ENCODE data around the gene KLHL6. TPM values are rescaled to one million over a fixed set of nuclear protein-coding genes. Genes with fewer than 3 reads are reported as not detected.
"Not testable (repeated sequence)": the region's sequence is repeated elsewhere in the genome, so short reads cannot be mapped to it uniquely, and the experiment has no call there.

KLHL6 gene
- total RNA-seq, 2 experiments from 2014 or later, result 32.4 to 32.6 TPM

DNA sequence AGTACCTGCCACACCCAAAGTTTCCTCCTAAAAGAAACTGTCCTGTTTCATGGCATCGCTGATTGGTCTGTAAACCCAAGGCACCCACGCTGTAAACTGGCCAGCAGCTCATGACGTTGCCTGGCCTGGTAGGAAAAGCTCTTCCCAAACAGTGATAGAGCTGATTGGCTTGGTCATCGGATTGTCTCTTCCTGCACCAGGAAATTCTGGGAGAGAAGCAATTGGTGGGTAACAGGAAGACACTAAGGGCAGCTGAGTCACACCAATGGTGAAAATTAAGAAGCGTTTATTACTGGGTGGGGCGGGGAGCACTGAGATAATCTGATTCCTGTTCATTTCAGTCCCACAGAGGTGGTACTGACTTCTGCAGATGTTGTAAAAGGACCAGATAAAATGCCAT is 31.0 kb downstream of the KLHL6 start:
- DNase-seq (no peak), ATAC-seq (no peak)
- CTCF ChIA-PET, result no interaction called here
- H3K4me3 Mint-ChIP-seq, result no peak overlapping the region
- TF ChIP-seq, protein P1, sequence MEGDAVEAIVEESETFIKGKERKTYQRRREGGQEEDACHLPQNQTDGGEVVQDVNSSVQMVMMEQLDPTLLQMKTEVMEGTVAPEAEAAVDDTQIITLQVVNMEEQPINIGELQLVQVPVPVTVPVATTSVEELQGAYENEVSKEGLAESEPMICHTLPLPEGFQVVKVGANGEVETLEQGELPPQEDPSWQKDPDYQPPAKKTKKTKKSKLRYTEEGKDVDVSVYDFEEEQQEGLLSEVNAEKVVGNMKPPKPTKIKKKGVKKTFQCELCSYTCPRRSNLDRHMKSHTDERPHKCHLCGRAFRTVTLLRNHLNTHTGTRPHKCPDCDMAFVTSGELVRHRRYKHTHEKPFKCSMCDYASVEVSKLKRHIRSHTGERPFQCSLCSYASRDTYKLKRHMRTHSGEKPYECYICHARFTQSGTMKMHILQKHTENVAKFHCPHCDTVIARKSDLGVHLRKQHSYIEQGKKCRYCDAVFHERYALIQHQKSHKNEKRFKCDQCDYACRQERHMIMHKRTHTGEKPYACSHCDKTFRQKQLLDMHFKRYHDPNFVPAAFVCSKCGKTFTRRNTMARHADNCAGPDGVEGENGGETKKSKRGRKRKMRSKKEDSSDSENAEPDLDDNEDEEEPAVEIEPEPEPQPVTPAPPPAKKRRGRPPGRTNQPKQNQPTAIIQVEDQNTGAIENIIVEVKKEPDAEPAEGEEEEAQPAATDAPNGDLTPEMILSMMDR (IDR thresholded peaks at IDR 0.05), result no peak
- no peak overlapping the region for H3K27ac Mint-ChIP-seq
- POLR2A ChIA-PET, result no interaction called here
- peaks cover 36% of the 10 kb centered on the region for H3K4me1 Mint-ChIP-seq (ENCODE audit: low read depth)
- H3K9me3 Mint-ChIP-seq, result peaks cover 1% of the 10 kb centered on the region
- peaks cover 52% of the 10 kb centered on the region for H3K36me3 Mint-ChIP-seq (ENCODE audit: low read depth)
- no peaks in the 10 kb centered on the region for H3K27me3 Mint-ChIP-seq
- intact Hi-C loops (cut with micrococcal nuclease), result no loop called here

- H3K36me3 Mint-ChIP-seq (ENCODE audit: low read depth), result peaks cover 40% of the 10 kb centered on the region
- H3K4me3 Mint-ChIP-seq, result not testable (repeated sequence)
These were observed 34.6 kb downstream of the KLHL6 start for GRCh38 chr3:183520741-183521556.

DNA sequence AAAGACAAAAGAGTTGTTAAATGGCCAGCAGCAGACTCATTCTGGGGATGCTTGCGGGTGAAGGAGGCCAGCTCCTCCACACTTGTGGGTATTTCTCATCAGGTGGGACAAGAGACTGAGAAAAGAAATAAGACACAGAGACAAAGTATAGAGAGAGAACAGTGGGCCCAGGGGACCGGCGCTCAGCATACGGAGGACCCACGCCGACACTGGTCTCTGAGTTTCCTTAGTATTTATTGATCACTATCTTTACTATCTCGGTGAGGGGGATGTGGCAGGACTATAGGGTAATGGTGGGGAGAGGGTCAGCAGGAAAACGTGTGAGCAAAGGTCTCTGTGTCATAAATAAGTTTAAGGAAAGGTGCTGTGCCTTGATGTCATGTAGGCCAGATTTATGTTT is 35.2 kb downstream of the KLHL6 start:
- ATAC-seq; H3K9me3 Mint-ChIP-seq; intact Hi-C loops (cut with micrococcal nuclease); H3K27ac Mint-ChIP-seq; DNase-seq; H3K27me3 Mint-ChIP-seq; H3K4me3 Mint-ChIP-seq; CTCF ChIA-PET: not testable (repeated sequence)
- peaks cover 38% of the 10 kb centered on the region for H3K36me3 Mint-ChIP-seq (ENCODE audit: low read depth)
- H3K4me1 Mint-ChIP-seq (ENCODE audit: low read depth), result peaks cover 43% of the 10 kb centered on the region
- POLR2A ChIA-PET, result interaction anchor here (0.8 kb wide), 1 partner anchor 11 kb away, joined by 3 read pairs; no protein-coding TSS in a partner anchor

More at GRCh38 chr3:183520741-183521556, 34.6 kb downstream of the KLHL6 start:
- H3K27me3 Mint-ChIP-seq; DNase-seq; H3K9me3 Mint-ChIP-seq; POLR2A ChIA-PET; intact Hi-C loops (cut with micrococcal nuclease); CTCF ChIA-PET; H3K27ac Mint-ChIP-seq; ATAC-seq: not testable (repeated sequence)
- H3K4me1 Mint-ChIP-seq (ENCODE audit: low read depth), result peaks cover 41% of the 10 kb centered on the region

DNA sequence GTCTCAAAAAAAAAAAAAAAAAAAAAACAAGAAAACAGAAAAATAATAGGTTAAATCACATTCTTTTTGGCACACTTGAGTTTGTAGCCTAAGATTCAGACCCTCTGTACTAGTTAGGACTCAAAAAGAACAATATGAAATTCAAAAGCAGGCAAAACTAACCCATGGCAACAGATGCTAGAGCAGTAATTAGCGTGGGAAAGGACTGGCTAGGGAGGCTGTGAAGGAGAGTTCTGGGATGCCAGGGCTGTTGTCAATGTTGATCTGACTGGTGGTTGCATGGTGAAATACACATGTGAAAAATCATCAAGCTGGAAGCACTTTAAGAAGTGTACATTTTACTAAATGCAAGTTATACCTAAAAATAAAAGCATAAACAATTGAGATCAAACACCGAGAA is 35.6 kb downstream of the KLHL6 start:
- CTCF ChIA-PET, result no interaction called here
- H3K36me3 Mint-ChIP-seq (ENCODE audit: low read depth), result peaks cover 40% of the 10 kb centered on the region
- TF ChIP-seq, protein P1 (IDR thresholded peaks at IDR 0.05), result no peak
- ATAC-seq (no peak), DNase-seq (no peak)
- H3K9me3 Mint-ChIP-seq, result no peaks in the 10 kb centered on the region
- peaks cover 47% of the 10 kb centered on the region for H3K4me1 Mint-ChIP-seq (ENCODE audit: low read depth)
- no peak overlapping the region for H3K4me3 Mint-ChIP-seq
- POLR2A ChIA-PET, result interaction anchor here (0.8 kb wide), 1 partner anchor 10 kb away, joined by 3 read pairs; no protein-coding TSS in a partner anchor
- H3K27ac Mint-ChIP-seq, result no peak overlapping the region
- no peaks in the 10 kb centered on the region for H3K27me3 Mint-ChIP-seq
- intact Hi-C loops (cut with micrococcal nuclease), result no loop called here

- POLR2A ChIA-PET, result interaction anchor here (0.7 to 7.7 kb wide), 3 partner anchors 11 to 179 kb away, joined by 3 to 40 read pairs (median 5); partner anchors contain the start of genes KLHL6 and YEATS2
- peaks cover 54% of the 10 kb centered on the region for H3K4me1 Mint-ChIP-seq (ENCODE audit: low read depth)
- DNase-seq (no peak), ATAC-seq (peak; percentile 50)
- peaks cover 2% of the 10 kb centered on the region for H3K9me3 Mint-ChIP-seq
- TF ChIP-seq, protein P1 (IDR thresholded peaks at IDR 0.05), result no peak
- peak overlapping the region; percentile 76 for H3K27ac Mint-ChIP-seq
- H3K4me3 Mint-ChIP-seq, result no peak overlapping the region
- CTCF ChIA-PET, result interaction anchor here (1.1 to 1.7 kb wide), 3 partner anchors 10 to 249 kb away, joined by 3 to 4 read pairs (median 3); no protein-coding TSS in a partner anchor
- no peaks in the 10 kb centered on the region for H3K27me3 Mint-ChIP-seq
- H3K36me3 Mint-ChIP-seq (ENCODE audit: low read depth), result peaks cover 42% of the 10 kb centered on the region
- intact Hi-C loops (cut with micrococcal nuclease), result no loop called here
These were observed 36.8 kb downstream of the KLHL6 start for GRCh38 chr3:183518491-183519251.
